Measurements from ENCODE around the gene HP1BP3.

HP1BP3 gene

DNA sequence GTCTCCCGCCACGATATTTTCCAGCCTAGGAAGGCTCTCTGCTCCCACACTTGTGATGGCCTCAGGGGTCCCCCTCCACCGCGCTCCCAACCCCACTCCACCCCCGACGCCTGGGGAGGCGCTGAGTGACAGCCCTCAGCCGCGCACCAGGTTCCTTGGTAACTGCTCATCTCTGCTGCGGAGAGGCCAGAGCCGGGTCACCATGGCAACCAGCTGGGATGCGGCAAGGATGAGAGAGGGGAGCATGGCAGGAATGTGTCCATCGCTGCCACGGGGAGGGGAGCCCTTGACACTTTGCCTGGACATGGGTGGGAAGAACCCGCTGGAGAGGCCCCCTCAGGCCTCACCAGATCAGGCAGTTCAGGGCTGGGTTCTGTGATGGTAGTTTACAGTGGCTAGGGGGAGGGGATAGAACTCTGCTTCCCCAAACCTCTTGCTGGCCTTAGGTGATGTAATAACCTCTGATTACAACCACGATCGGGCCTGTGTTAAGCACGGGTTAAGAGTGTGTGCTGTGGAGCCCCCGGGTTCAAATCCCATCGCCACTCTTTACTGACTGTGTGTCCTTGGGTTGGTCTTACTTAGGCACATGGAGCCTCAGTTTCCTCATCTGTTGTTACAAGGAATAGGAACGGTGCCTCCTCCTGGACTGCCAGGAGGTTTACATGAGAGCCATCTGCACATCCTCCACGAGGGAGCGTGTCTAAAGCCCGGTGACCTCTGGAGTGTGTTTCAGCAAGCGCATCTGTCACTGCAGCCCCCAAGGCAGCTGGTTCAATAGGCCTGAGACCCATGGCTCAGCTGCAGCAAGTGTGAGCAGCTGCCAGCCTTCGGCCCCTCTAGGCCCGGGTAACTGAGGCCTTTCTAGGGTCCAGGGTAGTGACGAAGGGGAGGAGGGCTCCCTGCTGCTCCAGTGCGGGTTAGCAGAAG lies 75.6 kb downstream of the HP1BP3 start:
- peak; percentile 68 for DNase-seq

DNA sequence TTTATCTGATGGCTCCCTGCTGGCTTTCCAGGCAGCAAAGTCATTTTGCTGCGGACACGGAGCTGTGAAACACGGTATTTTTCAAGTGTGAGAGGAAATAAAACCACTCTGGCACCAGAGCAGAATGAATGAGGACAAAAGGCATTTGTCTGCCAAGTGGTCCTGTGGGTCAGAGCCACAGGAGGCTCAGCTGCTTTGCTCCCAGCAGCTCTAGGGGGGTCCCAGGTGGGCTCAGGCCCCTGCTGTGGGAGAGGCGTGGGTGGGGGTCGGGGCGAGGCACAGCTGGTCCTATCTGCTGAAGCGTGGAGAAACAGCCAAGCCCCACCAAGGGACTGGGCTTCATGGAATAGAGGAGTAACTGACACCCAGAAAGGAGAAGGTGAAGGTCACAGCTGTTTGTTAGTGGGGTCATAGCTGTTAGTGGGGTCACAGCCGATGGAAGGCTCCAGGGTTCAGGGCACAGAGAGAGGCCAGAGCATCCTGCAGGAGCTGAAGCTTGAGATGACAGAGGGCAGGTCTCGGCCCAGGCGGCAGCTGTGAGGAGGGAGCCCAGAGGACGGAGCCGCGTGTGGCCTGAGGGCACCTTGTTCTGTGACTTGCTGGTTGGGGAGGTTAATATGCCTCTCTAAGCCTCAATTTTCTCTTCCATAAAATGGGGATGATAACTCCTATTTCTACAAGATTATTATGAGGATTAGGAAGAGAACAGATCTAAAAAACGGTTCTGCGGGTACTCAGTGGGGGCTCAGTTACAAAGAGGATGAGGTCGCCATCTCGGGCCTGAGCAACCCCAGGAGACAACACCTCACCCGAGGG lies 76.4 kb downstream of the HP1BP3 start:
- DNase-seq = no peak

DNA sequence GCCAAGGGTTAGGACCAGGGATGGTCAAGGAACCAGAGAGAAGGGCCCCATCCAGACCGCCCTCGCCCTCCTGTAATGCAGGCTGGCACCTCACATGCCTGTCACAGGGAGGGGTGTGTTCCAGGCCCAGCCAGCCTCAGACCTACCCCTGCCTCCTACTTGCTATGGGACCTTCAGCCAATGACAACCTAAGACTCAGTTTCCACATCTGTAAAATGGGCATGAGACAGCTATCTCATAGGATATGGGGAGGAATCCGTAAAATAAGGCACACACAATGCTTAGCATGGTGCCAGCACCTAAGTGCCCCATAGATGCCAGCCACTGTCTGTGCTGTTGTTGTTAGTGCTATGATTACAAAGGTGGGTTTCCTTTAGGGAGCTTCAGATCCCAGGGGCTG lies 77.2 kb downstream of the HP1BP3 start:
- DNase-seq = no peak

DNA sequence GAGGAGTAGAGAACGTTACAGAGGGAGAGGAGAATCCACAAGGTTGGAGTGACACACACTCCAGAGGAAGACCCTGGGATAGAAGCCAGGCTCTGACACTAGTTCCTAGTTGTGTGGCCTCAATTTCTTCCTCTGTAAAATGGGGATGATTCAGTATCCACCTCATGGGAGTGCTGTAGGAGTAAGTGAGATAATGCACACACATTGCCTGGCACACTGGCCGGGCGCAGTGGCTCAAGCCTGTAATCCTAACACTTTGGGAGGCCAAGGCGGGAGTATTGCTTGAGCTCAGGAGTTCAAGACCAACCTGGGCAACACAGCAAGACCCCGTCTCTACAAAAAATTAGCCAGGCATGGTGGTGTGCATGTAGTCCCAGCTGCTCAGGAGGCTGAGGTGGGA lies 78.2 kb downstream of the HP1BP3 start:
- no peak for DNase-seq

DNA sequence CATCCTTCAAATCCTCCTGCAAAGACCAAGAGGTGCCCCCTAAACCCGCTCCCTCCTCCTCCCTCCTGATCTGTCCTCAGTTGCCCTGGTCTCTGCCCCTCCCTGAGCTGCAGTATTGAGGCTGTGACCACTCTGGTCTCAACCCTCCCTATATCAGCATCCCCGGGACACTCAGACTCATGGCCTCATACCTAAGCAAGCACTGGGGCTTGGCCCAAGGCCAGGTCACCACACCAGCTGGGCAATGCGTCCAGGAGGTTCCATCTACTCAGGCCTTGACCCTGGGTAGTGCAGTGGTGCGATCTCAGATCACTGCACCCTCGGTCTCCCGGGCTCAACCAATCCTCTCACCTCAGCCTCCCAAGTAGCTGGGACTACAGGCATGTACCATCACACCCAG lies 79.0 kb downstream of the HP1BP3 start:
- no peak for DNase-seq

DNA sequence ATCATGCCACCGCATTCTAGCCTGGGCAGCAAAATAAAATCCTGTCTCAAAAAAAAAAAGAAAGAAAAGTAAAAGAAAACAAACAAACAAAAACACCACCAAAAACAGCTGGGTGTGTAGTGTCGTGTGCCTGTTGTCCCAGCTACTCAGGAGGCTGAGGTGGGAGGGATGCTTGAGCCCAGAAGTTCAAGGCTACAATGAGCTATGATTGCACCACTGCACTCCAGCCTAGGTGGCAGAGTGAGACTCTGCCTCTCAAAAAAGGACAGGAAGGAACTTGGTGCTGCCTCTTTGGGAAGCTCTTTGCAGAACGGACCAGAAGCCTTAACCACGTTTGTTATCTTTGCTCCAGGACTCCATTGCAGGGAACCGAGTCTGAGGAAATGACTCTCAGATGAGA lies 80.3 kb downstream of the HP1BP3 start:
- no peak for DNase-seq

DNA sequence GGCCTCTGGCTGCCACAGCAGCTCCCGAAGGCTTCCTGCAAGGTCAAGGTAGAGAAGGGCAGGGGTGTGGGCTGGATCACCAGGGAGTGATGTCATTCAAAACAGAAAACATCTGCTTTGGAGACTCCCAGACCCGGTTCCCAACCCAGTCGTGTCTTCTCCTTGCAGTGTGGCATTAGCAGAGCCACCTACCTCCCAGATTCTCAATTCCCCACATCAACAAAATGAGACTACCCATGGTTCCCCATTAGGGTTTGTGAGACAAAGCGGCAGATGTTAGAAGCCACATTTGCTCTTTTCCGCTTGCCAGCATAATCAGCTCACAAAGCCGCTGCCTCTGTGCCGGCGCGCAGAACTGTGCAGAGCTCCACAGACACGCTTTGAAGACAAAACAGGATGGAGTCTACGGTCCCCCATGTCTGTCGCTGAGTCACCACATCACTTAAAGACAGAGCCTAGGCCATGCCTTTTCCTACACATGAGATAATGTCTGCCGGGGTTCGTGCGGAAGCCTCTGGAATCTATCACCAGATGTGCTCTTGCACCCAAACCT lies 81.8 kb downstream of the HP1BP3 start:
- DNase-seq = no peak

DNA sequence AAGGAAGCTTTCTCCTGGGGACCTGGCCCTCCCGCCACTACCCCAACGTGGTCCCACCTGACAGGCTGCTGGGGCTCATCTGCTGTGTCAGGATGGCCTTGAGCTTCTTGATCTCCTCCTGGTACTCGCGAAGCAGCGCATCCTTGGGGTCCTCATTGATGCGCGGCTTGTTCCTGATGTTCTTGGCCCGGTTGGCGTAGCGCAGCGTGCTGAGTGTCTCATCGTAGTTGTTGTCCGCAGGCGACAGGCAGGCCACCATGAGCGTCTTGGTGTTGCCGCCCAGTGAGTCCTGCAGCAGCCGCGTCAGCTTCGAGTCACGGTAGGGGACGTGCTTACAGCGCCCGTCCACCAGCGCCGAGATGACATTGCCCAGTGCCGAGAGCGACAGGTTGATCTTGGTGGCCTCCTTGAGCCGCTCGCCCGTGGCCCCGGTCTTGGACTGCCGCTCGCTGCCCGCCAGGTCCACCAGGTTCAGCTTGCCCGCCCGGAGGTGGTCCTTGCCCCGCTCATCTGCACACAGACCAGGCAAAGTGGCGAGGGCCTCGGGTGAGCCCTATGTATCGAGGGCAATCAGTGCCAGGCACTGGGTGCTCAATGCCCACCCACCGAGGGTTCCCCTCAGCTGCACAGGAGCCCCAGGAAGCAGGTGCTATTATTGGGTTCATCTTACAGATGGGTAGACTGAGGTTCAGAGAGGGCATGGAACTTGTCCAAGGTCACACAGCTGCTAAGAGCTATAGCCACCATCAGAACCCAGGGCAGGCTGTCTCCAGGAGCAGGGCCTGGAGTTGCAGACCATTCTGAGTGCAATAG lies 82.5 kb downstream of the HP1BP3 start:
- no peak for DNase-seq

DNA sequence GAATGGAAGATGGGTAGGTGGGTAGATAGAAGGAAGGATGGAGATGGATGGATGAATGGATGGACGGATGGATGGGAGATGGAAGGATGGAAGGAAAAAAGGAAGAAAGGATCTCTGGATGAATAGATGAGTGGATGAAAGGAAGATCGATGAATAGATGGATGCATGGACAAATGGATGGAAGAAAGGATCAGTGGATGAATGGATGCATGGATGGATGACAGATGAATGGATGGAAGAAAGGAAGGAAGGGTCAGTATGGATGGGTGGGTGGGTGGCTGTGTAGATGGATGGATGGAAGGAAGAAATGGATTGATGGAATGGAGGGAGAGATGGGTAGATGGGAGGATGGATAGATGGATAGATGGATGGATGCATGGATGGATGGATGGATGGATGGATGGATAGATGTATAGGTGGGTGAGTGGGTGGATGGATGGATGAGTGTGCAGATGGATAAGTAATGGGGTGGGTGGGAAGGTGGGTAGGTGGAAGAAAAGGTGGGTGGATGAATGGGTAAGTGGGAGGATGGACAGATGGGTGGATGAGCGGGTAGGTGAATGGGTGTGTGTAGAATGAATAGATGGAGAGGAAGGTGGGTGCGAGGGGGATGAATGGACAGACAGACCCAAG lies 83.9 kb downstream of the HP1BP3 start:
- DNase-seq = no peak

DNA sequence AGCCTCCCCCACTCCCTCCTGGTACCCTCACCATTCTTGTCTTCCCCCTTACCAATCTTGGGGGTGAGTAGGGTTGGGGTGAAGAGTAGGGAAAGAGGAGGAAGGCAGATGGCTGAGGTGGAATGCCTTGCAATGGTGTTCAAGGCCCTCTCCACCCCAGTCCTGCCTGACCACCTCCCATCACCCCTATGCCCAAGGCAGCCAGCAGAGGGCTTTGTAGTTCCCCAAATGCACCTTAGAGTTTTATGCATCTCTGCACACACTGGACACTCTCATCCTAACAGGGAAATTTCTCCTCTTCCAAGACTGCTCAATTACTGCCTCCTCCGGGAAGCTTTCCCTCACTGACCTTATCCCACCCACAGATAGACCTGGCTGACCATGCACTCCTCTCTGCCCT lies 84.7 kb downstream of the HP1BP3 start:
- DNase-seq = no peak

DNA sequence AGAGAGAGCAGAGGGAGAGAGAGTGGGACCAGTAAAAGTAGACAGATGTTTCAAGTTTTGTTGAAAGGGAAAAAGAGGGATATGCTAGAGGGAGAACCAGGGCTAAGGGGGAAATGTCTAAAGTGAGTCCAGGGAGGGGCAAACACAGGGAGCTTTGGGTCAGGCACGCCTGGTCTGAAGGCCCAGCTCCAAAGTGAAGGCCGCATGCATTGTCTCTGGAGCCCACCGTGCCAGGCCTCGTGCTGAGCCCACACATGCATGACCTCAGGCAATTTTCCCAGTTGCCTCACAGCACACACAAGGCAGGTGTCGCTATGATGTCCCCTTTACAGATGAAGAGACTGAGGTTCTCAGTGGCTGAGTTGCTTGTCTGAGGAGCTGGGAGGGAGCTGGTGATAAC lies 85.3 kb downstream of the HP1BP3 start:
- no peak for DNase-seq

DNA sequence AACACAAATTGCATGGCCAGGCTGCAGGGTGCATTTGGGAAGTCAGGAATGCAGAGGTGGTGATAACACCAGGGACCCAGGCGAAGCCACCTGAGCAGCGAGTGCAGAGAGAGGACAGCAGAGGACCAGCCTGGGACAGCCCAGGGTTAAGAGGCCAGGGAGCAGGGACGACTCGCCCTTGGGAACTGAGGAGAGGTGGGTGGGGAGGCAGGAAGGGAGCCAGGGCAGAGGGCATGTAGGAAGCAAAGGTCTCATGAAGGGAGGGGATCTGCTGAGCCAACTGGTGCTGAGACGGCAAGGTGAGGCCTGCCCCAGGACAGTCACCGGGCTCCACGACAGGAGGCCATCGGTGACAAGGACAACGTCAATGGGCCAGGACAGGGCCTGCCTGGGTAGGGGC lies 85.7 kb downstream of the HP1BP3 start:
- DNase-seq = no peak

DNA sequence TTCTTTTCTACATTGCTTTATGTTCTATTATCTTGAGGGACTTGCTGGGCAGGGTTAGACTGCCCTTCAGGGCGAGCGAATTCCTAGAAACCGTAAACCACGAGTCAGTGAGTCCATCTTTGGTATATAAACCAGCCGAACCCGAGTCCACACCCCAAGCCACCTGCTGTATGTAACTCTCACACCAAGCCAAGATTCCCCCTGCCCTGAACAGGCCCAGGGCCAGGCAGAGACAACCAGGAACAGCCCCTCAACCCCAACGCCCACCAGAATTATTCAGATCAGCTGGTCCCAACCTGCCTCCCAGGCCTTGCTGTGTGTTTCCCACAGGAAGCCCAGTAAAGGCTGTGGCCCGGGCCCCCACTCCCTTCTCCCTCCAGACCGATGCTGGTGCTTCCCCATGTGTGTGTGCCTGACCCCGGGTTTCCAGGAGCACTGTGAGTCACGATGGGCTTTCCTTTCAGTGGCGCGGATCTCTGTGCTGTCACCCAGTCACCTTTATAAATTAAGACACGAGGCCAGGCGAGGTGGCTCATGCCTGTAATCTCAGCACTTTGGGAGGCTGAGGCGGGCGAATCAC lies 86.4 kb downstream of the HP1BP3 start:
- no peak for DNase-seq

DNA sequence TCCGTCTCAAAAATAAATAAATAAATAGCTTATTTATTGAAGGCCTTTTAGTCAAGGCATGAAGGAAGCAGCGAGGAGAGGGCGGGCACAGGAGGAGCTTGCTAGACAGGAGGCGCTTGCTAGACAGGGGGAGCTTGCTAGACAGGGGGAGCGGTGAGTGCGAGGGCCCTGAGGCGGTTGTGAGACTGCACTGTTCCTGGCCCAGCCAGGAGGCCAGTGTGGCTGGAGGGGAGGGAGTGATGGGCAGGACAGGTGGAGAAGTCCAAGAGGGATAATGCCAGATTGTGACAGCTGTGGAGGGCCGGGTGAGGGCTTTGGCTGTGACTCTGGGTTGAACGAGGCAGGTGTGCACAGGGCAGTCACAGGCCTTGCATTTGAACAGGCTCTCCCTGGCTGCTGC lies 87.5 kb downstream of the HP1BP3 start:
- DNase-seq = peak; percentile 58

DNA sequence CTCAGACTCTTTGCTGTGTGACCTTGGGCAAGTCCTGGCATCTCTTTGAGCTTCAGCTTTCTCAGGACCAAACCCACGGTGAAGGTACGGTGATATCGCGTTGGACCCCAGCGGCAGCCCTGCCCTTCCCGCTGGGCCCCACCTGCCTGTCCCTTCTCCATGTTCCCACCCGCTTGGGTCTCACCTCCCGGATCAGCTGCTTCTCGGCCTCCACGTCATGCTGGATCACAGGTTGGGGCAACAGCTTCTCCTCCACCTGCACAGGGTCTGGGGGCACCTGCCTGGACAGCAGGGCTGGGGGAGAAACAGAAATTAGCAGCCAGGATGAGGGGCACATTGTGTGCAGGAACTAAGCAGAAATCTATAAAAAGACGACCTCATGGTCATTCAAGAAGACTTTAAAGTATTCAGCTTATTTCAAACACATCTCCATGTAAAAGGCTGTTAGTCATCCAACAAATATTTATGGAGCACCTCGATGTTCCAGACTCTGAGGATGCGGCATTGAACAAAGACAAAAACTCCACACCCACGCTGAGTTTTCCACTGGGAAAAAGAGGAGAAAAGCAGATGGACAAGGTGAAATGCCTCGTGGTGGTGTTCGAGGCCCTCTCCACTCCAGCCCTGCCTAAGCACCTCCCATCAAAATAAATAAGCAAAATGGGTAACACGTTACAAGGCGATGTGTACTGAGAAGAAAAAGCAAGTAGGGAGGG lies 88.8 kb downstream of the HP1BP3 start:
- DNase-seq = no peak

DNA sequence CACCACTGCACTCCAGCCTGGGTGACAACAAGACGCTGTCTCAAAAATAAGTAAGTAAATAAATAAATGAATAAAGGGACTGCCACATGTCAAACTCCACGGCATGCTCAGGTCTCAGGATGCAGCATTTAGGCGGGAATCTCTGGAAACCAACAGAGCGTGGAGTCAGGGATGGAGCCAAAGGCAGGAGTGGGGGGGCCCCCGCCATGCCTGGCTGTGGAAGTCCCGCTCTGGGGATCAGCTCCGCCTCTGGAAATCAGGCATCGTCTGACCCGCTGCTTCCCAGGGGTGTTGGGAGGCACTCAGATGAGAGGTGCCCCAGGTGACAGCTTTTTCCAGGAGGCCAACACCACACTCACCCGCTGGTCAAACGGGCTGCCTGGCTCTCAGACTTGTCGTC lies 89.5 kb downstream of the HP1BP3 start:
- no peak for DNase-seq

DNA sequence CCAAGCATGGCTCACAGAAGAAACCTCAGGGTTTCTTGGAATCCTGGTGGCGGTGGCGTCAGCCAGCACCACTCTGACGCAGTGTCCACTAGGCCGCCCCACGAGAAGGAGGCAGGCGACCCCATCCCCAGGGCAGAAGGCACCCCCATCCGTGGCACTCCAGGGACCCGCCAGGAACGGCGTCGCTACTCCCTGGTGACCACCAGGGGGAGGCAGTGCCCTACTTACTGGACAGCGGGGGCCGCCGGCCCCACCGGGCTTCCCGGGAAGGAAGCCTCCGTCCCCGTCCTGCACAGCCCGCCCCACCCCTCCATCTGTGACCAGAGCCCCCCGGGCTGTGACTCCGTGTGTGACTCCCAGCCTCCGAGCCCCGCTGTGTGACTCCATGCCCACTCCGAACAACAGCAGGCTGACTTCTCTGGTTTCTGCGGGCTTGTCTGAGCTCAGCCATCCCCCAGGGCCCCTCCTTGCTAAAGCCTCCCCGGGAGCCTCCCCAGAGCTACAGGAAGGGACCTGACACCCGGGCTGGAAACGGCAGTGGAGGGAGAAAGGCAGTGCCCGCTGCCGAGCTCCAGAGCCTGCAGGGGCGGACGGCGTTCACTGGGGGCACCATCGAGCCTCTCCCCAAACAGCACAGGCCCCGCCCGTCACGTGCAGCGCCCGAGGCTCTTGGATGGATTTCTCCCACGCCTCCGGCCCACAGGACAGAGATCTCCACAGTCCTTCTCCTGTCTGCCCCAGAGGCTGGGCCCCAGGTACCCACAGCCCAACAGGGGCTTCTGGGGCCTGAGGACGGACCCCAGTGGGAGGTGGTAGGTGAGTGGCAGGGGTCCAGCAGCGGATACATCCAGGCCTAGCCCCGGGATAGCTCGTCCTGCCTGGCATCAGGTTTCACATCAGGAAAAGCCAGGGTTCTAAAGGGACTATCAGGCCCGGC lies 90.4 kb downstream of the HP1BP3 start:
- DNase-seq = peak; percentile 51

DNA sequence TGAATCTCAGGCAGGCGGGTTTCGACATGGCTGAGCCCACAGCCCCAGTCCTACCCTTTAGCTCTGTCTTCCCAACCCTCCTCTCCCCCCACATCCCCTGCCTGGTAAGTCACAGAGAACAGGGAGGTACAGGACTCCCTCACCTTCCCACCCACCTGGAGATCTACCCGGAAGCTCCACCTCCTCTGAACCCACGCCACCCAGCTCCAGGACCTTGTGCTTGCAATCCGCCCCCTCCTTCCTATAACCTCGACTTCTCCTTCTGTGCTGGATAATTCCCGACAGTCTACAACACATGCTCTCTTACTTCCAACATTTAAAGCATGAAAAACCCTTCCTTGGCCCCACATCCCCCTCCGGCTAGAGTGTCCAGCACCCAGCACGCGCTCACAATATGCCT lies 91.6 kb downstream of the HP1BP3 start:
- DNase-seq = no peak

DNA sequence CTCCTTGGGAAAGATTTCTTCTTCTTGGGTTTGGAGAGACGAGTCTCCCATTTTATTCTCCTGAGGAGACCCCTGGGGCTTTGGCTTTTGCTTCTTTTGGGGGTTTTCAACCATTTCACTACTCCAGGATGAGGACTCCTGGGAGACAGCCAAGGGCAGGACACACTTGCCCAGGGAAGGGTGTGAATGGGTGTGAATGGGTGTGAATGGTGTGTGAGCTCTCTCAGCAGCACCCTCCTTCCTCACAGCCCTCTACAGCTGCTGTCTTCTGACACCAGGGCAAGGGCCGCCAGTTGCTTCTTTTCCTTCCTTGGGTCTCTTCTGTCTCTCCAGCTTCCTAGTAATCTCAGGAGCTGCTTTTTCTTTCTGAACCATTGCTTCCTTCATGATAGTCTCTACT lies 93.5 kb downstream of the HP1BP3 start:
- no peak for DNase-seq

Data from NCI-H524 treated with DMSO at 0.1 percent for 48 hours (cell line).